ENCODE measurements around the gene MT1H.

MT1H gene

GRCh38 chr16:56684256-56684925 lies 14.8 kb downstream of the MT1H start:
- H3K9me3 ChIP-seq (ENCODE audit: low read length) = no peaks in the 10 kb centered on the region
- no peak for TF ChIP-seq CTCF (IDR thresholded peaks at IDR 0.05; ENCODE audit: low read length)
- TF ChIP-seq EZH2 (IDR thresholded peaks at IDR 0.05; ENCODE audit: borderline replicate concordance, low read length) = no peak
- H3K27me3 ChIP-seq (ENCODE audit: insufficient read depth, low read length) = no peaks in the 10 kb centered on the region; the same call in 1 of the 2 replicates
- H3K4me2 ChIP-seq (ENCODE audit: low read length) = no peak overlapping the region
- H3K9me2 ChIP-seq (ENCODE audit: low read depth, low read length) = no peaks in the 10 kb centered on the region
- H3K9ac ChIP-seq (ENCODE audit: low read length) = no peak overlapping the region
- H3K79me2 ChIP-seq (ENCODE audit: insufficient read depth, low read length) = no peaks in the 10 kb centered on the region
- H3K4me1 ChIP-seq (ENCODE audit: insufficient read depth, low read length, severe bottlenecking) = peaks cover 12% of the 10 kb centered on the region
- no peaks in the 10 kb centered on the region for H4K20me1 ChIP-seq (ENCODE audit: insufficient read depth, low read length)
- H3K27ac ChIP-seq (ENCODE audit: low read depth, low read length, poor library complexity, severe bottlenecking) = no peak overlapping the region
- no peak overlapping the region for H2AFZ ChIP-seq (ENCODE audit: low read length)
- no peak overlapping the region for H3K4me3 ChIP-seq (ENCODE audit: low read depth, low read length, poor library complexity, severe bottlenecking)
- H3F3A ChIP-seq (ENCODE audit: insufficient read depth, low read length) = no peaks in the 10 kb centered on the region
- no peaks in the 10 kb centered on the region for H3K36me3 ChIP-seq (ENCODE audit: insufficient read depth, low read length)

- Histone ChIP-seq H3K27me3 (ENCODE audit: insufficient read depth, low read length) (no peaks in the 10 kb centered on the region; the same call in 1 of the 2 replicates), H3K4me3 (ENCODE audit: low read depth, low read length, poor library complexity, severe bottlenecking) (no peak overlapping the region), H3K4me2 (ENCODE audit: low read length) (no peak overlapping the region), H3K4me1 (ENCODE audit: insufficient read depth, low read length, severe bottlenecking) (peaks cover 12% of the 10 kb centered on the region), H3K9ac (ENCODE audit: low read length) (no peak overlapping the region), H3K9me2 (ENCODE audit: low read depth, low read length) (no peaks in the 10 kb centered on the region), H2AFZ (ENCODE audit: low read length) (no peak overlapping the region), H3K9me3 (ENCODE audit: low read length) (no peaks in the 10 kb centered on the region), H3K36me3 (ENCODE audit: insufficient read depth, low read length) (no peaks in the 10 kb centered on the region), H3K79me2 (ENCODE audit: insufficient read depth, low read length) (no peaks in the 10 kb centered on the region), H3K27ac (ENCODE audit: low read depth, low read length, poor library complexity, severe bottlenecking) (no peak overlapping the region), H4K20me1 (ENCODE audit: insufficient read depth, low read length) (no peaks in the 10 kb centered on the region), H3F3A (ENCODE audit: insufficient read depth, low read length) (no peaks in the 10 kb centered on the region)
- TF ChIP-seq CTCF (IDR thresholded peaks at IDR 0.05; ENCODE audit: low read length) (no peak), EZH2 (IDR thresholded peaks at IDR 0.05; ENCODE audit: borderline replicate concordance, low read length) (no peak)
Observed at GRCh38 chr16:56684926-56685590, 15.4 kb downstream of the MT1H start.

- Histone ChIP-seq H3K9me2 (ENCODE audit: low read depth, low read length) (no peaks in the 10 kb centered on the region), H2AFZ (ENCODE audit: low read length) (no peak overlapping the region), H3F3A (ENCODE audit: insufficient read depth, low read length) (no peaks in the 10 kb centered on the region), H3K79me2 (ENCODE audit: insufficient read depth, low read length) (no peaks in the 10 kb centered on the region), H3K4me1 (ENCODE audit: insufficient read depth, low read length, severe bottlenecking) (peaks cover 11% of the 10 kb centered on the region), H3K4me3 (ENCODE audit: low read depth, low read length, poor library complexity, severe bottlenecking) (no peak overlapping the region), H3K27me3 (ENCODE audit: insufficient read depth, low read length) (no peaks in the 10 kb centered on the region; the same call in 1 of the 2 replicates), H3K9ac (ENCODE audit: low read length) (no peak overlapping the region), H3K27ac (ENCODE audit: low read depth, low read length, poor library complexity, severe bottlenecking) (no peak overlapping the region), H4K20me1 (ENCODE audit: insufficient read depth, low read length) (no peaks in the 10 kb centered on the region), H3K9me3 (ENCODE audit: low read length) (no peaks in the 10 kb centered on the region), H3K36me3 (ENCODE audit: insufficient read depth, low read length) (no peaks in the 10 kb centered on the region), H3K4me2 (ENCODE audit: low read length) (no peak overlapping the region)
- TF ChIP-seq CTCF (IDR thresholded peaks at IDR 0.05; ENCODE audit: low read length) (no peak), EZH2 (IDR thresholded peaks at IDR 0.05; ENCODE audit: borderline replicate concordance, low read length) (no peak)
Observed at GRCh38 chr16:56686758-56687157, 17.1 kb downstream of the MT1H start.
